ENCODE results near the gene KRTAP12-4. TPM values are rescaled to one million over a fixed set of nuclear protein-coding genes. Genes with fewer than 3 reads are reported as not detected.

KRTAP12-4 gene
- total and polyA plus RNA-seq, 9 donors: not detected

DNA sequence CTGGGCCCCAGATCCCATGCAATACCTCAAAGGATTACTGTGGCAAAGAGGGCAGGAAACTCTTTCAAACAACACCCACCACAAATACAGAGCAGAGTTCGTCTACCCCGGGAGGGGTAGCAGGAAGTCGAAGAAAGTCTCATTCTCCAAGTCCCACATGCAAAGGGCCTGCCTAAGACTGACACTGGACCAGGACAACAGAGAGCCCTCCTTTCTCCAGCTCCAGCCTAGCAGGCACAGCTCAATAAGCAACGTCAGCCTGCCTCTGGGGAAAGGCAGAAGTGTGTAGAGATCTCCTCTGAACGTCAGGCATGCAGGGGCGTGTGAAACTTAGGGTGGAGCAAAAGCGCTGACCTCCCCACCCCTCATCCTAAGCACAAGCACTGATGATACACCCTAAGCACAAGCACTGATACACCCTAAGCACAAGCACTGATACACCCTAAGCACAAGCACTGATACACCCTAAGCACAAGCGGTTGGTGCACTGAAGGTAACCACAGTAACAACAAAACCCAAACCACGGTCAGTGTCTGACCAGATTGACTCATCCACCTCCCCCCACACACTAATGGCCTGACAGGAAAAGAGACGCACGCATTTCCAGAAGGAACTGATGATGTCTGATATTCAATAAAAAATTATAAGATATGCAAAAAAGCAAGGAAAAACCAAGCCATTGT, 4.6 kb upstream of the KRTAP12-4 start:
- Histone ChIP-seq H3K27me3 (no peaks in the 10 kb centered on the region), H3K27ac (no peak overlapping the region), H3K4me3 (no peak overlapping the region), H3K4me1 (ENCODE audit: insufficient read depth) (no peaks in the 10 kb centered on the region), H3K36me3 (no peaks in the 10 kb centered on the region), H3K9me3 (no peaks in the 10 kb centered on the region)
- intact Hi-C loops (cut with DNase I): no loop called here
- WGBS, 3 donors: 47 to 62% (median 50%) methylated on average over 11 of the region's 11 CpGs
- TF ChIP-seq EP300 (IDR thresholded peaks at IDR 0.05): no peak
- no peak for TF ChIP-seq POLR2A (IDR thresholded peaks at IDR 0.05)
- TF ChIP-seq, protein P1, sequence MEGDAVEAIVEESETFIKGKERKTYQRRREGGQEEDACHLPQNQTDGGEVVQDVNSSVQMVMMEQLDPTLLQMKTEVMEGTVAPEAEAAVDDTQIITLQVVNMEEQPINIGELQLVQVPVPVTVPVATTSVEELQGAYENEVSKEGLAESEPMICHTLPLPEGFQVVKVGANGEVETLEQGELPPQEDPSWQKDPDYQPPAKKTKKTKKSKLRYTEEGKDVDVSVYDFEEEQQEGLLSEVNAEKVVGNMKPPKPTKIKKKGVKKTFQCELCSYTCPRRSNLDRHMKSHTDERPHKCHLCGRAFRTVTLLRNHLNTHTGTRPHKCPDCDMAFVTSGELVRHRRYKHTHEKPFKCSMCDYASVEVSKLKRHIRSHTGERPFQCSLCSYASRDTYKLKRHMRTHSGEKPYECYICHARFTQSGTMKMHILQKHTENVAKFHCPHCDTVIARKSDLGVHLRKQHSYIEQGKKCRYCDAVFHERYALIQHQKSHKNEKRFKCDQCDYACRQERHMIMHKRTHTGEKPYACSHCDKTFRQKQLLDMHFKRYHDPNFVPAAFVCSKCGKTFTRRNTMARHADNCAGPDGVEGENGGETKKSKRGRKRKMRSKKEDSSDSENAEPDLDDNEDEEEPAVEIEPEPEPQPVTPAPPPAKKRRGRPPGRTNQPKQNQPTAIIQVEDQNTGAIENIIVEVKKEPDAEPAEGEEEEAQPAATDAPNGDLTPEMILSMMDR (IDR thresholded peaks at IDR 0.05): no peak
- DNase-seq: no peak

DNA sequence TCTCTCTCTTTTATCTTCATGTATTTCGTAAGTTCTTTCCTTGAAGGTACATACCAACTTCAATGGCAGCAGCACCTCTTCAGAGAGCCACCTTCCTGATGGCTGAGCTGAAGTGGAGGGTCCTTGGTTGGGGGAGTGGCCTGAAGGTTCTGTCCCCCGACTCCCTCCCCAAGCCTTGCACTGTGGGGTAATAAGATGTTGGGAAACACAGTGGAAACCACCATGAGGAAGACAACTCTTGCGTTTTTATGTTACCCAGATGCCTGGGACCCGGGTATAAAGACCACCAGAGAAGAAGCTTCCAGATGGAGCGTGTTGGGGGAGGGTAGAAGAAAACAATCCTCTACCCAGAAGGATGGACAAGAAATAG, 4.1 kb upstream of the KRTAP12-4 start:
- H3K4me1 ChIP-seq (ENCODE audit: insufficient read depth): no peaks in the 10 kb centered on the region
- no peaks in the 10 kb centered on the region for H3K9me3 ChIP-seq
- H3K36me3 ChIP-seq: no peaks in the 10 kb centered on the region
- no peak for DNase-seq
- WGBS, 3 donors: 73 to 83% (median 76%) methylated on average over 5 of the region's 5 CpGs
- no peak for TF ChIP-seq EP300 (IDR thresholded peaks at IDR 0.05)
- TF ChIP-seq, protein P1 (IDR thresholded peaks at IDR 0.05): no peak
- no peak for TF ChIP-seq POLR2A (IDR thresholded peaks at IDR 0.05)
- H3K27me3 ChIP-seq: no peaks in the 10 kb centered on the region
- H3K4me3 ChIP-seq: no peak overlapping the region
- no peak overlapping the region for H3K27ac ChIP-seq
- intact Hi-C loops (cut with DNase I): no loop called here

DNA sequence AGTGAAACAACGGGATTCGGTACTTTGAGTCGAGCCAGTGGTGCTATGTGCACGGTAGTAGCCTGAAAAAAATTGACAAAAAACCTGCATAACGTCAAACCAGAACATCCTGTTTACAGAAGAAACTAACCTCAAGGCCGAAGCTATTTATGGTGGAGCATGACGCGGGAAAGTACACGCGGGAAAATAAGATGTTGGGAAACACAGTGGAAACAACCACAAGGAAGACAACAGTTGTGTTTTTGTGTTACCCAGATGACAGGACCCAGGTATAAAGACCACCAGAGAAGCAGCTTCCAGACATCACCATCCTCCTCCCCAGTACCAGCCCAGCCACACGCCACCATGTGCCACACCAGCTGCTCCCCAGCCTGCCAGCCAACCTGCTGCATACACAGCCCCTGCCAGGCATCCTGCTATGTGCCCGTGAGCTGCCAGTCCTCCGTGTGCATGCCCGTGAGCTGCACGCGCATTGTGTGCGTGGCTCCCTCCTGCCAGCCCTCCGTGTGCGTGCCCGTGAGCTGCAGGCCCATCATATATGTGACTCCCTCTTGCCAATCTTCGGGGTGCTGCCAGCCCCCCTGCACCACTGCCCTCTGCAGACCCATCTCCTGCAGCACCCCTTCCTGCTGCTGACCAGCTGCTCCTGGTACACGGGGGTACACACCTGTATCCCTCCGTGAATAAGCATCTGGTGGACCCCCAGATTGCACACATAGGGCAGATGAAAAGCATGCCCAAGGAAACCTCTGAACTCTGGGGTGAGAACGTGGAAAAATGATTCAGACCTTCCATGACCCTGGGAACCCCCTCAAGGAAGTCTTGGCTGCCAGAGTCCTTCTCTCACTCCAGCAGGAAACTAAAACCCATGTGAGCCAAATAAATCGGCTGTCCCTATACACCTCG, 3.4 kb upstream of the KRTAP12-4 start, which contains the start of gene KRTAP12-3:
Gene KRTAP12-3 (plus strand): TSS at position 298 of the 906 bp plus-strand sequence. CDS start 48 bp downstream, at position 346.
- Histone ChIP-seq H3K9me3 (no peaks in the 10 kb centered on the region), H3K4me1 (ENCODE audit: insufficient read depth) (no peaks in the 10 kb centered on the region), H3K27ac (no peak within 1 kb of the TSS), H3K27me3 (no peaks in the 10 kb centered on the region), H3K36me3 (no peaks in the 10 kb centered on the region), H3K4me3 (no peak within 1 kb of the TSS)
- 75 to 77% (median 77%) methylated on average over 26 of the region's 26 CpGs for WGBS, 3 donors
- TF ChIP-seq POLR2A (IDR thresholded peaks at IDR 0.05) (no peak), EP300 (IDR thresholded peaks at IDR 0.05) (no peak)
- TF ChIP-seq, protein P1 (IDR thresholded peaks at IDR 0.05): no peak
- intact Hi-C loops (cut with DNase I): no loop called here
- DNase-seq: no peak

DNA sequence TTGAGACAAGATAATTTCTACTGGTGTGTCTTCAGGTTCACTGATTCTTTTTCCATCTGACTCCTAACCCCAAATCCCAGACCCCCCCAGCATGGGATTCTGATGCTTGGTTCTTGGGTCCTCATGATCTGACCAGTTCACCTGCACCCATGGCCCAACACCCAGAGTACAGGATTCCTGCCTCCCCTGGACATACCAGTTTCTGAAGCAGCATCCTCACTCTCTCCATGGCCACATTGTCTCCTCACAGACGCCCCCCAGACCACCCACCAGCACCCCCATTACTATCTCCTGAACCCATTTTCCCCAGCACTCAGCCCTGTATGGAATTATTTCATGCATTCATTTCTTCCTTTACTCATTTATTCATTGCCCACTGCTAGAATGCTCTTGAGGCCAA, 2.4 kb upstream of the KRTAP12-4 start:
- WGBS, 3 donors: 45 to 54% (median 48%) methylated on average over 1 of the region's 1 CpG
- H3K27ac ChIP-seq: no peak overlapping the region

More for the DNA sequence above, 2.4 kb upstream of the KRTAP12-4 start:
- Histone ChIP-seq H3K9me3 (no peaks in the 10 kb centered on the region), H3K27me3 (no peaks in the 10 kb centered on the region), H3K4me3 (no peak overlapping the region), H3K4me1 (ENCODE audit: insufficient read depth) (no peaks in the 10 kb centered on the region), H3K36me3 (no peaks in the 10 kb centered on the region)
- TF ChIP-seq EP300 (IDR thresholded peaks at IDR 0.05) (no peak), POLR2A (IDR thresholded peaks at IDR 0.05) (no peak)
- TF ChIP-seq, protein P1 (IDR thresholded peaks at IDR 0.05): no peak
- intact Hi-C loops (cut with DNase I): no loop called here
- DNase-seq: no peak
